EL (cell line): ENCODE results near the gene TMEM132D.

Source experiments
- DNase-seq: peaks from one replicate; pipeline ENCODE4 v3.0.0-alpha.2; 2016

The TMEM132D gene

DNA sequence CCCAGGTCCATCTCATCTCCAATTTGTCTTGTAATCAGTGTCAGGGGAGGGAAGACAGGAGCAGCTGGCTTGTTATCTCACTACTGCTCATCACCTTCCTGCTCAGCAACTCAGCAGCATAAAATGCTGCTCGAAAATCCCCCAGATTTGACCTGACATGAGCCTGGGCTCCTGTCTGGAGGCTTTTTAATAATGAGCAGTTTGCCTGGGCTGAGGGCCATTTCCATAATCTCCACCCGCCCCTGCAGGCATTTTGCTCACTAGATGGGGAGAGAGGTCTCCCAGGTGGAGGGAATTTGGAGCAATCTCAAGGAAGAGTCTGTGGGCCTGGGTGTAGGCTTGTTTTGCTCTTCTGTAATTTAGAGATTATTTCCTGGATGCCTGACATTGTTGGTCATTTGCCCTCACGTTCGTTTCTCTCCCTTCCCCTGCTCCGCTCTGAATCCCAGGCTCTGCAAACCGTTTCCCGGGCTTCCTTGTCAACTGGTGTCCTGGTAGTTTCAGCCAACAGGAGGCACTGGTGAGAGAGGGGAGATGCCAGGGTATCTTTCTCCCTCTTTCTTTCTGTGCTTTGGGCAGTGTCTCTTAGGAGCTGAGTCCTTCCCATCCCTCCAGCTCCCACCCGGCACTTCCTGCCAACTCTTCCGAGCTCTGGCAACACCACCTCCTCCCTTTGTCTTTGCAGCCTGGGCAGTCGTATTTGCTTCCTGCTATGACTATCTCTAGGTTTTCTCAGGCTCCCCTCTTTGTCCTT, 751.3 kb downstream of the TMEM132D start:
- no peak for DNase-seq

DNA sequence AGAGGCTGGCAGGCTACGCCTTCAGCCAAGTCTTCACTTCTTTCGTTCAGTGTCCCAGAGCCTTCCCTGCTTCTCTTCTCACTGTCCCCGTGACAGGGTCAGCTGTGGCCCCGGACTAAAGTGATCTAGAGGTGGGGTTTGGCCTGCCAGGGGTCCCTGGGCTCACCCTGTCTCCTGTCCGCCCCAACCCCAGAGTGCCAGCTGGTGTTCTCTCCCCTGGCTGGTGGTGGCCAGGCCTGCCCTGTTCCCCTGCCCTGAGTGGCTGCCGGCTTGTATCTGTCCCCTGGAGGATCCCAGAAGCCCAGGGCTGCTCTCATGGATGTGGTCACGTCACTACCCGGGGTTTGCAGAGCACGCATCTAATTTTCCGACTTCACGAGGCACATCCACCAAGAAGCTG, 753.1 kb downstream of the TMEM132D start:
- no peak for DNase-seq

DNA sequence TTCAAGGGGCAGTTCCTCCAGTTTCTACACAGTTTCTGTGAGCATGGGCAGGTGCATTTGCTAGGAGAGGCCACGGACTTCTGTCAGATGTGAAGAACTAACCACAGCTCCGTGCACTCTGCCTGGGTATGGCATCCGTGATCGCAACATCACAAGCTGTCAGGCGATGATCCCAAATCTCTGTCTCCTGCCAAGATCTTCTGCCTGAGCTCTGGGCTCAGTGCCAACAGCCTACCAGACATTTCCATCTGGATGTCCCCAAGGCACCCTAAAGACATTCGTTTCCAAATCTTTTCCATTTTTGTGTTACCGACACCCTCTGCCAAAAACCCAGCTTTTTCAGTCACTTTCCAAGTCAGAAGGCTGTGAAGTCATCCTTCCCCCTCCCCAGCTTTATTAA, 758.4 kb downstream of the TMEM132D start:
- DNase-seq: no peak

DNA sequence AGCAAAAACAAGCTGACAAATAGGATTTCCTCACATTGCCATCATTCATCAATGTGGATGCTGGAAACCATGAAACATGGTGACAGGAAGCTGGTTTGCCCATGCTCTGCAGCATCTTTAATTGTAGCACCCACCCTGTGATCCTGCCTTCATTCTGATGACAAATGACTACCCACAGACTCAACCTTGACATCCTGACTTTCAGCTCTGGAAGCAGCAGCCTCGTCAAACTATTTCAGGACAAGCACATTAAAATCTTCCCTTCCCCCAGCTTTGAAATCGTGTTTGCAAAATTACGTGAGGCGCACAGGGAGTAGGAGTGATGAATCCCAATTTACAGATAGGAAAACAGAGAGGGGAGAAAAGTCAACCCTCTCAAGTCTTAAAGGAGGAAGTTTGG, 765.0 kb downstream of the TMEM132D start:
- no peak for DNase-seq

DNA sequence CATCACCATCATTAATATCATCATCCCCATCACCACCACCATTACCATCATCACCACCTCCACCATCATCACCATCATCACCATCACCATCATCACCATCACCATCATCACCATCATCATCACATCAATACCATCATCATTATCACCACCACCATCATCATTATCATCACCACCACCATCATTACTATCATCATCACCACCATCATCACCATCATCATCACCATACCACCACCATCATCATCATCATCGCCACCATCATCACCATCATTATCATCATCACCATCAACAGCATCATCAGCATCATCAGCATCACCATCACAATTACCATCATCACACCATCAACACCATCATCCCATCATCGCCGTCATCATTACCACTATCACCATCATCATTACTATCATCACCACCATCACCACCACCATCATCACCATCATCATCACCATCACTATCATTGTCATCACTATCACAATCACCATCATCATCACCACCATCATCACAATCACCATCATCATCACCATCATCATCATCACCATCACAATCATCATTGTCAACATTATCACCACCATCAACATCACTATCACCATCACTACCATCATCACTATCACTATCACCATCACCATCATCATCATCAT, 767.0 kb downstream of the TMEM132D start:
- no peak for DNase-seq

DNA sequence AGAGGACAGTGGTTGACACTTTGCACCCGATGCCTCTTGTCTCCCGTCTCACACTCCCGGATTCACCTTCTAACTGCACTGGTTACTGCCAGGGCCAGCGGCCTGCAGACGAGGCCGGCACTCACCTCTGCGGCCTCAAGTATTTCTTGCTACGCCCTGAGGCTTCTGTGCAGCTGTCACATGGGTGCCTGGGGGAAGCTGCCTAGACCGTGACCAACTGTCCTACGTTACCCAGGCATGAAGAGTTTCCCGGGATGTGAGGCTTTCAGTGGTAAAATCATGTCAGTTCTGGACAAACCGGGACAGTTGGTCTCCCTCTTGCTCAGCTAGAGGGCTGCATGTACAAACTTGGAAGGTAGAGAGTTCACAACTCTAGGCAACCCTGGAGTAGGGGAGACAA, 776.1 kb downstream of the TMEM132D start:
- DNase-seq: no peak

DNA sequence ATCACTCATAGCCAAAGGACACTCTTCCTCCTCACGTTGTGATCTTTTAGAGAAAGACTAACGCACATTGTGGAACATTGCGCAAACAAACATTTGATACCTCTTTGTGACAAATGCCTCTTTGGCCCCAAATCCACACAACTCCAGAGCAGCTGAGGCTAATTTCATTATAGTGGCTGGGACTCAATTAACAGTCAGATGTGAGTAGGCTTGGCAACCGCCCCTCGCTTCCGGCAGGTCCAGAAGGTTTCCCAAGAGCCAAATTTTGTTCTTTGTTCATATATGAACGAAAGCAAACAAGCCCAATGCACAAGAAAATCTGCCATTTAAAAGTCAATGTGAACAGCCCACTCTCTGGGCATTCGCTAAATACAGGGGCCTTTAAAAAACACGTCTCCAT, 776.6 kb downstream of the TMEM132D start:
- no peak for DNase-seq

DNA sequence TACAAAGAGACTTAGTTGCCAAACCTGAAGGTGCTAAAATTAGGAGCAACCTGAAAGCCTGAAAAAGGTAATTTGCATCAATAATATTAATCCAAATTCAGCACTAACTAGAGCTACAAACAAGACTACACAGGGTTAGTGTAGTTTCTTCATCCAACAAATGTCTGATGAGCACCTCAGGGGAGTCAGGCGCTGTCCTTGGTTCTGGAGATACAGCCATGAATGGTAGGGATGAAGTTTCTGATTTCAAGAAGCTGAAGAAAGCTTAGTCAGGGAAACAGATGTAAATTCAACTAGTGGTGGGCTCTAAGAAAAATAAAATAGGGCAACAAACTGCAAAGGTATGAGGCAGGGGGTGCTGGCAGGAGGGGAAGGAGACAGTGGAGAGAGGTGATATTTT, 784.3 kb downstream of the TMEM132D start:
- no peak for DNase-seq

DNA sequence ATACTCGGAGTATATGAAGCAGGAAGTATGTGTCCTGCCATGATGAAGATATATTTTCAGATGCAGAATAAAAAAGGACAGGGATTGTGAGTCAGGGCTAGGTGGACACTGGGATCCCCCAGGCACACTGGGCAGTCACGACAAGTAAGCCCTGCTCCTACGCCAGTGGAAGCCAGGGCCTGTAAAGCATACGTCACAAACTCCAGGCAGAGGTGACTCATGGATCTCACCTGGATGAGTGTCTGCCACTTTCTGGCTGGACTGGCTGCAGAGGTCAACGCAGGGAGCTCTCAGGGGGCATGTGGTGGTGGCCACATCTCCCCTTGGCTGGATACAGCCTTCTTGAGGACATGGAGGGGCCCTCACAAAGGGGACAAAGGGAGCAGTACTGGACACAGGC, 788.3 kb downstream of the TMEM132D start:
- DNase-seq: no peak

DNA sequence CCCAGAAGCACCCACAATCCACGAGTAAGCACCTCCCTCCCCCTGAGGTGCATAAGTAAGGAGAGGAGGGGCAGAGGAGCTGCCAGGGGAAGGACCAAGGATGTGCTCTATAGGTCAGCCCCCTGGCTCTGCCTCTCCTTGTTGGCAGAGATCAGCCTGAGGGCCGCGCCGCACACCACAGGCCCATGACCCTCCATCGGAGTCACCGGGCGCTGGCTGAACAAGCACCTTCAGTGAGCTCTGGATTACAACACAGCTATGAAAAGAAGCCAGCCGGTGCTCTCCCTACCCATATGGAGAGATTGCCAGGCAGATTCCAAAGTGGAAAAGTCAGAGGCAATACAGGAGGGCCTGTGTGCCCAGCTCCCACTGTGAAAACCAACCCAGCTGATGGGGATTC, 793.2 kb downstream of the TMEM132D start:
- DNase-seq: no peak

DNA sequence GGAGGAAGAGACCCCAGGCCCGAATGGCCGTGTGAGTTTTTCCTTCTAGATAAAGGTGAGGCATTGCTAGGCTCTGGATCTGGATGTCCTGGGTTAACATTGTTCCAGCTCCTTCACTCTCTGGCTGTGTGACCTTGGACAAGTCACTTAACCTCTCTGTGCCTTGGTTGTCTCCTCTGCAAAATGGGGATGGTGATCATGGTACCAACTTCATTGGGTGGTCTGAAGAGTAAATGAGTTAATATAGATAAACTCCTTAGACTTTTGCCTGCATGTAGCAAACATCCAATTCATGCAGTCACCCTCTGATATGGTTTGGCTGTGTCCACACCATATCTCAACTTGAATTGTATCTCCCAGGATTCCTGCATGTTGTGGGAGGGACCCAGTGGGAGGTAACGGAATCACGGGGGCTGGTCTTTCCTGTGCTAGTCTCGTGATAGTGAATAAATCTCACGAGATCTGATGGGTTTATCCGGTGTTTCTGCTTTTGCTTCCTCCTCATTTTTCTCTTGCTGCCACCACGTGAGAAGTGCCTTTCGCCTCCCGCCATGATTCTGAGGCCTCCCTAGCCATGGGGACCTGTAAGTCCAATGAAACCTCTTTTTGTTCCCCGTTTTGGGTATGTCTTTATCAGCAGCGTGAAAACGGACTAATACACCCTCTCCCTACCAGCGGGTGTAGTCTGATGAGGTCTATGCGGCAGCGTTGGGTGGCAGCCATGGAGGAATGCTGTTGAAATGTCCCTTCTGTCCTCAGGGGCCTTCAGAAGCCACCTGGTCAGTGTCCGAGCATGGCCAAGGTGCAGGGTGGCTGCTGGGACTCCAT, 794.4 kb downstream of the TMEM132D start:
- no peak for DNase-seq

DNA sequence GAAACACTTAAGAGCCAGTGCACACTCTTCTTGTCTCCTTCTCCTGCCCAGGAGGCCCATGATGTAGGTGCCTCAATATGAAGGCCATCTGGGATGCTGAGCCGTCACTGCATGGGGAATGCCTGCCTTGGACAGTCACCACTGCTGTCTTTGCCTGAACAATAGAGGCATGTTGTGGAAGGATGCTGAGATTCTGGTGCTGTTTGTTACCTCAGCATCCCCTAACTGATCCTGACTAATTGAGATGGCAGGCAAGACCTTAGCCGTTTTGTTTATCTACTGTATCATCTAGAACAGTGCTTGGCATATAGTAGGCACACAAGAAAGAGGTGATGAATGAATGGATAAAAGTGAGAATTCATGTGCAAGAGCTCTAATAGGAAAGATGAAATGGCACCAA, 797.1 kb downstream of the TMEM132D start:
- DNase-seq: no peak

DNA sequence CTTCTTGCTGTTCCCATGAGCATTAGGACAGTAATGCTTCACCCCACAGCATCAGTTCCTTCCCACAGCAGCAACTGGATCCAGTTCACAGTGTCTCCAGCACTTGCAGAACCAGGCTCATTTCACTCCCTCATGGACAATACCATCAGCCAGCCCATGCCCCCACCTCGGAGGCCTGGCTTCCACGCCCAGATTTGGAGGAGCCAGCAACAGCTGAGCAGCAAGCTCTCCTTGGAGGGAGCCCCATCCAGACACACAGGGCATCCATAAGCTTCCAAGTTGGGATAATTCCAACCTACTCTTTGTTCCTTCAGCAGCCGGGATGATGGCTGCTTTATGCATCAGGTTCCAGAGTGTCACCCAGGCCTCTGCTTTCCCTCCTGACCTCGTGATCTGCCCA, 800.6 kb downstream of the TMEM132D start:
- DNase-seq: no peak

DNA sequence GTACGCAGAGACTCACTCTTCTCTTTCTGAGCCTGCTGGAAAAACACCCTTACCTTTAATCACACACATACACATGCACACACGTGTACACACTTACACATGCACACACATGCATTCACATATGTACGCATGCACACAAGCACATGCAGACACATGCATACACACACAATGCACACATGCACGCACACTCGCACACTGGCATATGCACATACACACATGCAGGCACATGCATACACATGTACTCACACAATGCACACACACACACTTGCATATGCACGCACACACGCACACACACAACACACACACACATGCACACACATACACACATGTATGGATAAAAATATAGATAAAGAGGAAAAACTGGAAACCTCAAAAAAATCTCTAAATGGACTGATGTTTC, 801.6 kb downstream of the TMEM132D start:
- no peak for DNase-seq

DNA sequence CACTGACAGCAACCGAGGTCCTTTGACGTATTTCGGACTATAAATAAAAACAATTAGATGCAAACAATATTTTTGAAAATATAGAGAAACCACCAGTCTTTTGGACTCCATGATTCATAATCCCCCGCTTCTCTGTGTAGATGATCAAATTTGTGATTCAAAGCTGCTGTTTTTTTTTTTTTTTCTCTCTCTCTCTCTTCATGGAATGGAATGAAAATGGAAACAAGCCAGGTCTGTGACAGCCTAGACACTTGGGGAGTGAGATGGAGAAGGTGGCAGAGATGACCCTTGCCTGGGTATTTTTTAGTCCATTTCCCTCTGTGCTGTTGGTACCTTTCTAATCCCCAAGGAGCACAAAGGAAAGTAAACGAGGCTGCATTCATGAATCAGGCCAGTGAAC, 802.0 kb downstream of the TMEM132D start:
- DNase-seq: no peak

DNA sequence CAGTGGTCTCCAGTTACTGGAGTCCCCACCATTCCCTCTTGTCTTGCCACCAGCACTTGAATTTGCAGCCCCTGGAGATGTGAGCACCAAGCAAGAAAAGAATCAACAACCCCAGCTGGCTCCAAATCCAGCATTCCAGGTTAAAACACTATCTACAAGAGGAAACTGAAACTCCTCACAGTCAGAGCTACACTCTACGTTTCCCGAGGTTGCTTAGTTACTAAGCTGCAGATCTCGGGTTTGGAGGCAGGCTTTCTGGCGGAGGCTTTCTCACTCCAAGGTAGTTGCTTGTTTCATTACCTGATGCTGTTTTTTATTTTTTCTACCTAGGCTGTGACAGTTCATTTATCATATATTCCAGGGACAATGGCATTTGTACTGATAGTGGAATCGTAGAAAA, 802.4 kb downstream of the TMEM132D start:
- DNase-seq: no peak

DNA sequence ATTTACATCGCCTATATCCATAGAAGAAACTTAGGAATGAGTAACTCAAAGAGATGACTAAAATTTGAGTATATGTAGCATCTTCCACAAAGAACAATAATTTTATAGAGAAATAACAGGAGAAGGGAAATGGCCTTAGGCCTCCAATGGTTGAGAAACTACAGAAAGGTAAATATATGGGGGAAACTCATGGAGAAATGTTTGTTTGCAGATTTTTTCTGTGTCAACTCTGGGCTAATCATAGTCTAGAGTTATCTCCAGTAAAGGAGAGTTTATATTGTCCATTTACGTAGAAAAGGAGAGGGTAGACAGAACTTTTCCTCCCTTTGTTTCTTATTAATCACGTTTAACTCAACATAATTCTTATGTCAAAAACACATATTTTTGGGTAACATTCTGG, 806.4 kb downstream of the TMEM132D start:
- DNase-seq: no peak

DNA sequence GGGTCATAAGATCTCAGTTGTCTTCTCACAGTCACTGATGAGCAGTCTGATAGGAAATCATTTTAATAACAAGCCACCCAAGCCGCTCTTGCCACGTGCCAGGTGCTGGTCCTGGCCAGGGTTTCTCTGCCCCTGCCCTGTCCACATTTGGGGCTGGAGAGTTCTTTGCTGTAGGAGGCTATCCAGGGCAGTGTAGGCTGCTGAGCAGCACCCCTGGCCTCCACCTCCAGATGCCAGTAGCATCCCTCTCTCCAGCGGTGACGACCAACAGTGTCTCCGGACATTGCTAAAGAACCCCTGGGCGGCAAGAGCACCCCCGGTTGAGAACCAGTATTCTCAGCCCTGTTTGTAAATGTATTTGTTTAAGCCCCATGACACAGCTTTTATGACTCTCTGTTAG, 806.9 kb downstream of the TMEM132D start:
- DNase-seq: no peak

DNA sequence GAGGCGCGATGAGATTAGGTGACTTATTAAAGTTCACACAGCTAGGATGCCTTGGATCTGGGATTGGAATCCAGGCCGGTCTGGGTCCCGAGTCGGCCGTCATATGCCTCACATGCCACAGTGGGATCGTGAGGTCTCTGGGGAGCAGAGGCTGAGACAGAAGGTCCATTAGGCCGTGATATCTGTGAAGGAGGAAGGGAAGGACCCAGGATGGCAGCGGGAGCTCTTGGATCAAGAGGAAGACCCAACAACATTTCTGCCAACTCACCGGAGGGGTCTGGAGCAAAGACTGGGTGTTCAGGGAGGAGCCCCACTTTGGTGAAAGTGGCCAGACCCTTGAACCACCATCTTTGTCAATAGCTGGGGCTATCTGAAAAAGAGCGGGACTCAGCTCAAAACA, 807.6 kb downstream of the TMEM132D start:
- DNase-seq: no peak

DNA sequence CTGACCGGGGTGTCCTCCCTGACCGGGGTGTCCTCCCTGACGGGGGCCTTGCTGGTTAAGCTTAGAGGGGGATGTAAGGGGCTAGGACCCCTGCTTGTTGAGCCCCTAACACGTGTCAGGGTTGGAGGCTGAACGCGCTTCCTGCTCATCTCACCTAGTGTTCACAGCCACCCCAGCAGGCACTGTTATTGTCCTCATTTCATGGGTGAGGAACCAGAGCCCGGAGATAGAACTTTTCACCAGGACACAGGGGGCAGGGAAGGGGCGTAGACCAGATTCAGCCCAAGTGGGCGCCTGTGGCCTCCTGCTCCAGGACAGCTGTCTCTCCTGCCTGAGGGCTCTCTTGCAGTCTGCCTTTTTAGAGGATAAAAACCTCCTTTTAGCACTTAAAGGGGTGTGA, 814.2 kb downstream of the TMEM132D start:
- no peak for DNase-seq

DNA sequence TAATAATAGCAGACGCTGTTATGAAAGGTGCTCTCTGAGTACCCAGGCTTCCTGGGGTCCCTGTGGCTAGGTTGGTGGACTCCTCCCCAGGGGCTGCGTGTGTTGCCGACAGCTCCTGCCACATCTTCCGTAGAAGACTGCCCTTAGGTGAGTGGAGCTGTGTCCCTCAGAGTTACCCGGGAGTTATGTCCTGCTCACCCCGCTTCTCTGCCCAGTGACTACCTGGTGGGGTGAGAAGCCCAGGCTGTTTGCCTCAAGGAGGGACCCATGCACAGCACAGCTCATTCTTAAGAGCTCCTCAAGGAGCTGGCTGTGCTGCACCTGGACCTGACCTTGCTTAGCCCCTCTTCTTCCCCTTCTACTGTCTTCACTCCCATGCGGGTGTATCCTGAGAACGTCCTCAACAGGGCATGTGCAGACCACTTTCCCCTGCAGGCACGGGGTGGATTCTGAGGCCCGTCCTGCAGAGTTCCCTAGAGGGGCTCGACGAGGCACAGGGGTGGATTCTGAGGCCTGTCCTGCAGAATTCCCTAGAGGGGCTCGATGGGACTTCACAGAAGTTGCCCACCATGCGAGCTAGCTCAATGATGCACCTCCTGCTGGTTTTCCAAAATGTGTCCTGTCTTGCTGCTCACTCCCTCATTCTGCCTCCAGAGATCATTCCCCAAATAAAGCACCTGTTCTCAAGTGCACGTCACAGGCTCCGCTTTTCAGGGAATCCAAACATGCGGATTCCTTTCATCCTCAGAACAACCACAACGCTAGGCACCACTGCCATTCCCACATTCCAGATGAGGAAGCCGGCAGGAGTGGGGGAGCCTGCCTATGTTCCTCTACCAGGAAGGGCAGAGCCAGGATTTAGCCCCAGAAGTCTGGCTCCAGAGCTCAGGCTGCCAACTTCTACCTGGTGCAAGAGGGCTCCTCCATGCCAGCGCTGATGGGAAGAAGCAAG, 818.7 kb downstream of the TMEM132D start:
- DNase-seq: no peak

DNA sequence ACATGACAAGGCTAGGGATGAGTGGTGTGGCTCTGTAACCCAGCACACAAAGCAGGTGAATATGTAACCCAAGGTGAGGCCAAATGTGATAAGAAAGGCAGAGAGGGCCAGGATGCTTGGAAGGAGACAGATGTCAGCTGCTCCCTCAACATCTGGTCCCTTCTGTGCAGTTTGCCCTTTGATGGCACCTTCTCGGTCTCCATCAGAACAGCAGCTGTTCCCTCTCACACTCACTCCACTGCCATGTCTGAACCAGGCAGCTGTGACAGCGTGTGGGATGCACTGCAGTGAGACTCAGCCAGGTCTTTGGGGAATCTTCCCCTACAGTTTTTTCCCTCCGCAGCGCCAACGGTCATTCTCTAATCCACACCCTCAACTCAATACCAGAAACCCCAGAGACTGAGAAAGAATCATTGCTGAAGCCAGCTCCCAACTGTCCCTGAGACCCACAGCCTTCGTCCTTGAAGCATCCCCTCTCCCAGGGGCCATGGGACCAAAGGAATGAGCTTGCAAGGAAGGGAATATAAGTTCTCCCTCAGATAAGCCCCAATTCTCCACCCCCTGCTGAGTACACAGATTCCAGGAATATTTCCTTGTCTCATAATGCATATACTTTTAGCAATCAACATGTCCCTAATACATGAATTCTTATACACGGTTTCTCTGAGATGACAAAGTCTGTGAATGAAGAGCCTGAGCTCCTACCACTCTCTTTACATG, 820.5 kb downstream of the TMEM132D start:
- DNase-seq: no peak
